Skeletal muscle cell (primary cell): ENCODE data around the gene ZNF697.
"Not testable (repeated sequence)": the region's sequence is repeated elsewhere in the genome, so short reads cannot be mapped to it uniquely, and the experiment has no call there.

Experiments
- DNase-seq: peaks from one replicate; pipeline ENCODE4 v3.0.0-alpha.2; 2010; ENCODE audit warnings: low read depth
- H3K4me3 ChIP-seq: 2 replicates; pipeline ENCODE4 v1.5.1; 2011; ENCODE audit warnings: low read depth, mild to moderate bottlenecking, control low read depth, low read length, moderate library complexity

ZNF697 gene

DNA sequence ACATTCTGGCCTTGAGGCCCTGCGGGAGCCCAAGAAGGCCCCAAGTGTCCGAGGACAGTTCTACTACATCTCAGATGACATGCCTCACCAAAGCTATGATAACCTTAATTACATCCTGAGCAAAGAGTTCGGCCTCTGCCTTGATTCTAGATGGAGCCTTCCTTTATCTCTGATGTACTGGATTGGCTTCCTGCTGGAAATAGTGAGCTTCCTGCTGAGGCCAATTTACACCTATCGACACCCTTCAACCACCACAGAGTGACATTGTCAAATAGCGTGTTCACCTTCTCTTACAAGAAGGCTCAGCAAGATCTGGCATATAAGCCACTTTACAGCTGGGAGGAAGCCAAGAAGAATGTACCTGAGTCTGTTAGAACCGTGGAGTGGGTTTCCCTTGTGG, 39.2 kb downstream of the ZNF697 start:
- H3K4me3 ChIP-seq, DNase-seq: not testable (repeated sequence)

DNA sequence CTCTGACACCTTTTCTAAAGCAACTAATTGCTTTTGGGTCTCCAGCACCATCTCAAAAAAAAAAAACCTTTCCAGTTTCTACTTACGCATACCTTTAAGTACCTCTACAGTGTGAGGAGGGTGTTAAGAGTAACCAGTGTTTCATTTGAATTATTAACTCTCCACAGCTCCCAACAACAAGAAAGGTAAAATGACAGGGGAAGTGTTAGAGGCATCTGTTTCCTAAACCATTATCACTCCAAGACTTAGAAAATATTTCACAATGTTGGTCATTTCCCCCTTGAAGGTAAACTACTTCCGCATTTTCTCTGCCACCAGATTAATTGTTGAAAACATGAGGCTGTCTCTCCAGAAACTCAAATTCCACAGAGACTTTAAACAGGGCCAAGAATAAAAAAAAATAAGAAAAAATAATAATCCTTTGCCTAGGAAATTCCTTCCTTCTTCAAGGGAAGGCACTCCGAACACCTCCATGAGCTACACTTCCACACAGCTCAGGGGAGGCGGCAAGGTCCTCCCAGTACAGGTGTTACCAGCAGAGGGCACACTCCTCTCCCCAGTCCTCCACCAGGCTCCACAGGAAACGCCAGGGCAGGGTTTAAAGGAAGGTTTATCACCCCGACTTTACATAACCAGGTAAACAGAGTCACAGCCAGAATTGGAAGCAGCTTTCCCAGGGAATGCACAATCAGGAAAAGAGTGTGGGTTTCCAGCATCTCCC, 40.8 kb downstream of the ZNF697 start:
- H3K4me3 ChIP-seq, DNase-seq: not testable (repeated sequence)

DNA sequence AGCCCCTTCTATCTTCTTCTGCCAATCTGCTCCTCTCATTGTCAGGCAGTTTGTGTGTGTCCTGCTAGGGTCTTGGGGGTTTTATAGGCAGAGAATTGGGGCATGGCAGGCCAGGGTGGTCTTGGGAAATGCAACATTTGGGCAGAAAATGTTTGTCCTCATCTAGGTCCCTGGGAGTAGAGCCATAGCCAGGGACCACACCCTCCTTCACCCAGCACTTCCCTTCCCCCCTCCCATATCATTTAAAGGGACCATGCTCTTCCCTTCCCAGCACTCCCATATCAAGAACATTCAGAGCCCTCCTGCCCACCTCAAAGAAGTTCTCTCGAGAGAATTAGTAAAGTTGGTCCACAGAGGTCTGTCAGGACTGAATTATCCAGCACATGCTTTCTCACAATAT, 41.7 kb downstream of the ZNF697 start:
- no peak overlapping the region for H3K4me3 ChIP-seq
- DNase-seq: no peak

DNA sequence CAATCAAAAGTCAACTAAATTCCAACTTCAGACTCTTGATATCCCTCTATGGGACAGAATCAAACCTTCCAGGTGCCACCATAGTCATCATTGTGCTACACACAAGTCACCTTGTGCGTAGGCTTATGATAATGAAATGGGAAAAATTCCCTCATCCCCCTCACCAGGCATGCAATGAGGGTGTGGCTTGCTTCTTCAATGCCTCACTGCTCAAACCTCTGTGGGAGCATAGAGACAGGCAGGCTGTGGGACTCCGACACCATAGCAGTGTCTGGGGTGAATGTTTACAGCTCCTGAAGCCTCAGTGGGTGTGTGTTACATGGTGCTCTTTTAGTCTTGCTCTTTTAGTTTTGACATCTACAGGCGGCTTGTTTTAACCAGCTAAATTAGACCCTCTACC, 42.4 kb downstream of the ZNF697 start:
- DNase-seq: no peak
- no peak overlapping the region for H3K4me3 ChIP-seq

DNA sequence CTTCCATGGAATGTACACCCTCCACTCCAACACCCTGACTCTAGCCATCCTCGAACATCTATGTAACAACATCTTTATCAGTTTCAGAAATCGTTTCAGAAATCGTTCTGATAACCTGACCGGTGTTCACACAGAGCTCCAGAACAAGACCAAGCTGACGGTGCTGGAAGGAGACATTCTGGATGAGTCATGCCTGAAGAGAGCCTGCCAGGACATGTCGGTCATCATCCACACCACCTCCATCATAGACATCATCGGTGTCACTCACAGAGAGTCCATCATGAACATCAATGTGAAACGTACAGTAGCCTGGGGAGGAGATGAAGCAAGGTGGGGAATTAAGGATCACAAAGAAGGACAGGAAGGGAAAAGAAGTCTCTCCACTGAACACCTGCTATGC, 43.0 kb downstream of the ZNF697 start:
- not testable (repeated sequence) for DNase-seq, H3K4me3 ChIP-seq

DNA sequence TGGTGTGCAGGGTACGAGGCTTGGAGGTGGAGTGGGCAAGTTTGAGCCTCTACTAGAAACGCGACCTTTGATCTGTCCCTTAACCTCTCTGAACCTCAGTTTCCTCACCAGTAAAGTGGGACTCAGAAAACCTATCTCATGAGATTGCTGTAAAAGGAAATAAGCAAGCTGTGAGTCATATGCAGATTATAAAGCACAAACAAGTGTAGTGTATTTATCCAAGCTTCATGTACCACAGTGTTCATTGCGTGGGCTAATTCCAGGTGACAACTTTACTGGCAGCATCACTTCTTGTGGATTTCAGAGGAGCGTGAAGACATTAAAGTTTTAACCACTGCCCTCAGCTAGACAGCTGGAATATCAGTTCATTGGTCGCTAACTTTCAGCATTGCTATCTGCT, 44.4 kb downstream of the ZNF697 start:
- no peak overlapping the region for H3K4me3 ChIP-seq
- no peak for DNase-seq

DNA sequence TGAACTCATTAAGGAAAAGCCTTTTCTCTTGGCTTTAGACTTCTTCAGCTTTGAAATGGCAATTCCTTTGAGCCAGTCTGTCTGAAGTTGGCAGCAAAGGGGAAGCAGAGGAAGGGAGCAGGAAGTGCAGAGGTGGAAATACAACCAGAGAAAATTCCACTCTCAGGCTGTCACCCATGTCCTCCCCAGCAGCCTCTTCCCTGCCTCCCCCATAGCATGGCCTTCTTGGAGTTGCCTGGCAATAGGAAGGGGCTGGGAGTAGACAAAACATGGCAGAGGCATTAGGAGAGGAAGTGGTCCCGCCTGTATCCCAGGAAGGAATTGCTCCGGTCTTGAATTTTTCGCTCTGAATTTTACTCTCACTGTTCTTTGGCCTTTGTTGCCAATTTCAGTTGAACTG, 44.8 kb downstream of the ZNF697 start:
- DNase-seq, H3K4me3 ChIP-seq: not testable (repeated sequence)

DNA sequence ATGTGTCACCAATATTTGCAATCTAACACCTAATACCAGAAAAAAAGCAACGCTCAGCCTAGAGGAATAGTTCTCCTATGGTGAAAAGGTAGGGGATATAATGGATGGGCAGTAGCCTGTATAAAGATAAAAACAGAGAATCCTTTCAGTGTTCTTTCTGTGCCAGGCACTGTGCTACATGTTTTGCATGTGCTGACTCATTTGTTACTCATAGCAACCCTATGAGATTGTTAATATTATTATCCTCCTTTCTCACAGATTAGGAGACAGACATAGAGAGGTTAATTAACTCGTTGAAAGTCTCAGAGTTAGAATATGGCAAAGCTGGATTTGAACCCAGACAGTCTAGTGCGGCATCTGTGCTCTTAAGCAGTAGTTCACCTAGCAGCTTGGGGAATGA, 45.3 kb downstream of the ZNF697 start:
- not testable (repeated sequence) for DNase-seq, H3K4me3 ChIP-seq

DNA sequence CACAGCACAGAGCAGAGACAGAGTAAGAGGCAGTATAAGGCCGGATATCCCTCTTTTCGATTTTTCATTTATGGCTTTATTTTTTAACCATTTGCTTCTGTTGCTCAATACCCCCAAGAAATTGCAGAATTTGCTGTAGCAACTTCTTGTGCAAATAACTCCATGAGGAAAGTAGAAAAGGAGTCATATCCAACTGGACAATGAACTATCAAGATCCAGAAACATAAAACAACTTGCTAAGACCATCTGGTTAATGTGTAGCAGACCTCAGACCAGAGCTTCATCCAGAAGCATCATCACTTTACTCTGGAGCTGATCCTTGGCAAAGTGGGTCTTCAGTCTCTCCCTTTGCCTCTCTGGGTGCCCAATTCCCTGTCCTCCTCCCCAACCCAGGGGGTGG, 45.9 kb downstream of the ZNF697 start:
- DNase-seq: no peak
- no peak overlapping the region for H3K4me3 ChIP-seq

DNA sequence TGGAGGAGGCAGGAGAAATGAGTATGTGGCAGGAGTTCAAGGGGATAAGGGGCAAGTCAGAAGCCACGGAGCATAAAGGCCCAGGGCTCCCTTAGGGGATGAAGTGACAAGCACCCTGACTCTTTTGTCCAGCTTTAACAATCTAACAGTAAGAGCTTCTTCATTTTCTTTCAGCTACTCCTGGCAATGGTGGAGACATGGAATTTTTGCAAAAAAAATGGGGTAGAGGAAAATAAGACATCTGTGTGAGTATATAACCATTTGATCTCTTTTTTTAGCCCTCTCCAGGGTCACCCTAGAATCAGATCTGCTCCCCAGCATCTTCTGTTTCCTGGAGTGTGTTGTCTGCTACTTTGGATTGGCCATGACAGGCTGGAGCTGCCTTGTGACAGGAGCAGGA, 47.1 kb downstream of the ZNF697 start:
- no peak for DNase-seq
- no peak overlapping the region for H3K4me3 ChIP-seq

DNA sequence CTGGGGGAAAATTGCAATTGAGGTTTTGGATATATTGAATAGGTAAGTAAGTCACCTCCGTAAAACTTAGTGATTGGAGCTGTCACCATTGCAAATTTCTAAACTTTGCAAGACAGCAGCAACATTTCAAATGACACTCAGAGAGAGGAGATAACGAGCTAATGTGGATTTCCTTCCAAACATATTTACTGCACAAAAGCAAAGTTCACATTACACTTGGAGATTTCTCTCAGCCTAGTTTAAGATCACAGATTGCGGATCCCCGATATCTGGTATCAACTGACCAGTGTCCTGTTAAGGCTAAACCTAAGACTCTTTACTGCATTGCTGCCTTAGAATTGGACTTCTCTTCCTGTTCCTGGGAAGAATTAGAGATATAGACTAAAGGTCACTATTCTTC, 47.5 kb downstream of the ZNF697 start:
- no peak for DNase-seq
- H3K4me3 ChIP-seq: no peak overlapping the region

DNA sequence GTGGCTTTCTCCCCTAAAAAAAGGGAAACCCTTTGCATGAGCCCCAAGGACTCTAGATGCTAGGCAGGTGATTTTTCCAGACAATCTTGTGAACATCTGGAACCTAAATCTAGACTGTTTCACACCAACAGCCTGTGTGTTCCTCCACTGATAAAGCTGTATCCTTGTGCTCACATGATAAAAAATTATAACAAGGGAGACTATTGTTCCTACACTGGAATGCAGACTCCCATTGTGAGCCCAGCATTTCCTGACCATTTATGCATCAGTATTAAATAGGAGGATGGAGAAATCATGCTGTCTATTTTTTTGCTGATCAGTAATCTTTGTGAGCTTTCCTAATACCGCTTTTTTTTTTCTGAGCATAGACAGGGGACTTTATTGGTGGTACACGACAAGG, 52.5 kb downstream of the ZNF697 start:
- no peak overlapping the region for H3K4me3 ChIP-seq
- DNase-seq: no peak

DNA sequence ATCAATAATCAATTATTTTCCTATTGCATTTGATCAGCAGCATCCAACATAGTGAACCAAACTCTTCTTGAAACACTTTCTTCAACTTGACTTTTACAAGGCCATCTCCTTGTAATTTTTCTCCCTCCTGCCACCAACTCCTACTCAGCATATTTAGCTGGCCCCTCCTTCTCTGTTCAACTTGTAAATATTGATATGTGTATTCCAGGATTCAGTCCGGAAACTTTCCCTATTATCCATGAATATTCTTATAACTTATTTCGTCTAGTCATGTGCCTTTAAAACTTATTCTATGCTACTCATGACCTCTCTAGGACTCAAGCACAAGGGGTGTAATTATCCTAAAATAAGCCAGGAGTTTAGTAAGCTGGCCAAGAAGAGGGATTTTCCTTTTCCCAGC, 52.9 kb downstream of the ZNF697 start:
- no peak overlapping the region for H3K4me3 ChIP-seq
- DNase-seq: no peak

DNA sequence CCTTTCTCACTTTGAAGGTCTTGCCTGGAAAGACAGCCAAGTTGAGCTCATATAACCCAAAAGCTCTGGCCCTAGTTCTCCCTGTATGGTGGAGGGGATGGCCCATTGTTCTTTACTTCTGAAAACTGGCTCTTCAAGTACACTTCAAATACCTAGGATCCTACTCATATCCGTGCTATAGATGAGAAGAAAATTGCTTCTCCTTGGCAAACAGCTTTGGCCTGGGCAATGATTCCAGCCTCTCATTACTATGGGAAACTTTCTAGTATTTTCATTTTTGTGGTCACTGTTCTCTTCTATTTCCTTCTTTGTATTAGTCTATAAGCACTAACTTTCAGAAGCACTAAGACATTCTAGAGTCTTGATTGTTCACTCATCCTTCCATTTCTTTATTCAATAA, 53.7 kb downstream of the ZNF697 start:
- peak; percentile 18 for DNase-seq
- no peak overlapping the region for H3K4me3 ChIP-seq

DNA sequence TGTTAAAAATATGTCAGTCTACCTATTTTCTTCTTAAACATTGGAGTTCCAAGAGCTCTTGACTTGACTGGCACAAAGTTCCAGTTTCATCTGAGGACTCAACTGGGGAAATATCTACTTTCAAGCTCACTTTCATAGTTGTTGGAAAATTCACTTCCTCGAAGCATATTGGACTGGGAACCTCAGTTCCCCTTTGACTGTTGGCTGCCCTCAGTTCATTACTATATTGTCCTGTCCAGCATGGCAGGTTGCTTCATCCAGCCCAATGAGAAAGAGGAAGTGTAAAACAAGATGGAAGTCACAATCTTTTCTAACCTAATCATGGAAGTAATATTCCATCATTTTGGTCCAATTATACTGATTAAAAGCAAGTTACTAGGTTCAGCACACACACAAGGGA, 54.3 kb downstream of the ZNF697 start:
- H3K4me3 ChIP-seq: no peak overlapping the region
- DNase-seq: no peak

DNA sequence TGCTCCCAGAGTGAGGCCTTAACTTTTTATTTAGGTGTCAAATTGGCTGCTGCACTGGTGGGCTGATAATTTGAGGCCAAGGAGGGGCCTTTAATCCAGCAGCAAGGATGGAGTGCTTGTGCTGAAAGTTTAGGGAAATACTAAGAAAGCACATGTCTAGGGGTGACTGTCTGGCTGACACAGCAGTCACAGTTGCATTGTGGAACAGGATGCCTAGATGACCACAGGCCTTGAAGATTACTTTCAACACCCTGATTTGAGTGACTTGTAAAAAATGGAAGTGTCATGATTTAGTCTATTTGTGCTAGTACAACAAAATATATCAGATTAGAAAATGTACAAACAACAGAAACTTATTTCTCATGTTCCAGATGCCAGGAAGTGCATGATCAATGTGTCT, 57.7 kb downstream of the ZNF697 start:
- no peak overlapping the region for H3K4me3 ChIP-seq
- no peak for DNase-seq

DNA sequence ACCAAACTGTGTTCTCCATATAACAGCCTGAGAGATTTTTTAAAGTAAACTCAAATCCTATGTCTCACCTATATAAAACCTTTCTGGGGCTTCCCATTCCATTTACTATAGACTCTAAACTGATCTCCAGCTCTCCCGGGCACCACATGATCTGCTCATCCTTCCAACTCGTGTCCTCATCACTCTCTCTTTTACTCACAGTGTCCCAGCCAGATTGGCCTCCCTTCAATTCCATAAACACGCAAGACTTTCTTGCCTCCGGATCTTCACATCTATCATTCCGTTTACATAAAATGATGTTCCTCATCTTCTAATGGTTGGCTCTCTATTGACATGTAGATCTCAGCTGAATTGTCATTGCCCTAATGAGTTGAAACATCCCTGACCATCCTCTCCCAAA, 59.4 kb downstream of the ZNF697 start:
- no peak overlapping the region for H3K4me3 ChIP-seq
- DNase-seq: no peak

DNA sequence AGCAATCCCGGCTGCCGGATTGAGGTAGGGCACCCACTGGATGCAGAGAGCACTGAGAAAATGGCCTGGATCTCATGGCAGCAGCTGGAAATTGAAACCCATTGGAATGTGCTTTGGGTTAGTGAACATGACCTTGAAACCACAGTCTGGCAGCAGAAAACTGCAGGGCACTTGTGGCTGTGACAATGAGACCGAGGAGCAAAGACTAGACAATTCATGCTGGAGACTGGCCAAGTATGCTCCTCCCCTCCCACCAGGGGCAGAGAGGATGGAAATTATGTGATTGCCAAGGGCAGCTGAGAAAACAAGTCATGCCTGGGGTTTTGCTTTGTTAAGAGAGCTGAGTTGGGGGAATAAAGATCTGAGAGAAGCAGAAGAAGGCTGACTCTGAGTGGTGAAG, 60.7 kb downstream of the ZNF697 start:
- DNase-seq: peak; percentile 69
- no peak overlapping the region for H3K4me3 ChIP-seq

DNA sequence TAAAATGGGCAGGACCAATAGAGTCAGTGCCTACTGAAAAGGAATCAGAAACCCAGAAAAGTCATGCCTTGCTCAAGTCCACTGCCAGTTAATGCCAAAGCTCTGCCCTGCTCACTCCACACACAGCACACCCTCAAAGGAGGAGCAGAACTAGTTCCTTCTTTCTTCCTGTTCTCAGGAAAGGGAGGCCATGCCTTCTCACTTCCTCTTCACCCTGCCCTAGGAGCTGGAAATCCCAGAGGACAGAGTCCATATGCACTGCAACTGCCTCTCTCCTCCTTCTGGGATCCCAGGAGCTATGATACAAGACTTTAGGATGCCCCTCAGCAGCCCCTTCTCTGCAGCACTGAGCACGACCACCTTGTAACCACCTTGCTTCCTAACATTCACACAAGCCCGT, 62.3 kb downstream of the ZNF697 start:
- not testable (repeated sequence) for DNase-seq, H3K4me3 ChIP-seq

DNA sequence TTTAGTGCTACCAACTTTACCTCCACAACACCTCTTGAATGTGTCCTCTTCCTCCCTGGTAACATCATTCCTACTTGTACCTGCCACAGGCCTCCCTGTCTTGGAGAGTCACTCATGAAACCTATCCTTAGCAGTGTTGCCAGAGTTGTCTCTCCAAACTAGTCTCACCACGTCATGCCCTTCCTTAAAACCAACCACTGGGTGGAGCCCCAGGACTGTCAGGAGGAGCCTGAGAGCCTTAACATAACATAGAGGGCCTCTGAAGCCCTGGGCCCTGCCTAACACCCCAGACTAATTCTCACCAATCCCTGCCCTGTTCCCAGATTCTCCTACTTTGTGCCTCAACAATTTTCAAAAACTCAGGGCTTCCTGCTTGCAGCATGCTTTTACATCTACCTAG, 65.3 kb downstream of the ZNF697 start:
- DNase-seq: peak; percentile 23
- no peak overlapping the region for H3K4me3 ChIP-seq

DNA sequence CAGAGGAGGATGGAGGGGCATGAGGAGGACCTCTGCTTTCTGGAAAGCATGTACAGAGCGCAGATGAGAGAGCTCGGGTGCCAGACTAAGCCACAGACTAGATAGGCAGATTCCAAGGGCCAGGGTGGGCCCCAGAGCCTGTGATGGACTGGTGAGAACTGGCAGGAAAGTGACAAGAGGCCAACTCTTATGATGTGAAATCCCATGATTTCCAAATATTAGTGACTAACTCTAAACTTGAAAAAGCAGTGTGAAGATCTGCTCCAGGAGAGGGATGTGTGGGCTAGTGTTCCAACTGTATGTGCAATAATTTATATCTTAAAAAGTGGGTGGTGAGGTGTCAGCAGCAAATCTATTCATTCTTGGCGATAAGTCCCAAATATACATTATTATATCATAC, 67.0 kb downstream of the ZNF697 start:
- H3K4me3 ChIP-seq, DNase-seq: not testable (repeated sequence)

DNA sequence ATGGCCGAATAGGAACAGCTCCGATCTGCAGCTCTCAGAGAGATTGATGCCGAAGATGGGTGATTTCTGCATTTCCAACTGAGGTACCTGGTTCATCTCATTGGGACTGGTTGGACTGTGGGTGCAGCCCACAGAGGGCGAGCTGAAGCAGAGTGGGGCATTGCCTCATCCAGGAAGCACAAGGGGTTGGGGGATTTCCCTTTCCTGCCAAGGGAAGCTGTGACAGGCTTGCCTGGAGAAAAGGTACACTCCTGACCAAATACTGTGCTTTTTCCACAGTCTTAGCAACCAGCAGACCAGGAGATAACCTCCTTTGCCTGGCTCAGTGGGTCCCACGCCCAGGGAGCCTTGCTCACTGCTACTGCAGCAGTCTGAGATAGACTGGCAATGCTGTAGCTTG, 74.2 kb downstream of the ZNF697 start:
- DNase-seq: no peak
- H3K4me3 ChIP-seq: no peak overlapping the region
